CD8-positive, alpha-beta memory T cell (primary cell): Measurements from ENCODE around the gene GCN1. TPM values are rescaled to one million over a fixed set of nuclear protein-coding genes. Genes with fewer than 3 reads are reported as not detected.

Experiments used
- CTCF ChIA-PET: fragments of 350-600 bp; sonication (Branson Sonifier 250); formaldehyde crosslinking; loops from one replicate; lab custom pipeline; 2021; ENCODE audit warnings: antibody characterized with exemption; lab: Charles Lee
- POLR2A ChIA-PET: fragments of 350-600 bp; sonication (Branson Sonifier 250); formaldehyde crosslinking; loops from one replicate; lab custom pipeline; 2021; ENCODE audit warnings: antibody characterized with exemption; lab: Charles Lee
- DNase-seq, 5 donors: peaks; one replicate each; pipeline versions ENCODE4 v3.0.0 to v3.0.0-alpha.2; 2020 to 2022; ENCODE audit warnings: mixed read lengths in 1 of 5
- H3K27ac ChIP-seq: one replicate; pipeline ENCODE4 v1.7.0; 2013; ENCODE audit warnings: low read depth, mild to moderate bottlenecking, low read length, moderate library complexity
- H3K27me3 ChIP-seq: 2 replicates; pipeline ENCODE4 v1.7.0; 2013; ENCODE audit warnings: low read length, mild to moderate bottlenecking; ENCODE audit not compliant: insufficient read depth, poor library complexity, severe bottlenecking
- H3K36me3 ChIP-seq: 2 replicates; pipeline ENCODE4 v1.7.0; 2013; ENCODE audit warnings: mild to moderate bottlenecking, low read length, moderate library complexity; ENCODE audit not compliant: insufficient read depth
- H3K4me1 ChIP-seq: 2 replicates; pipeline ENCODE4 v1.7.0; 2013; ENCODE audit warnings: mild to moderate bottlenecking, low read length, moderate library complexity; ENCODE audit not compliant: insufficient read depth
- H3K4me3 ChIP-seq: 2 replicates; pipeline ENCODE4 v1.7.0; 2013; ENCODE audit warnings: mild to moderate bottlenecking, low read length
- H3K9me3 ChIP-seq: 2 replicates; pipeline ENCODE4 v1.7.0; 2013; ENCODE audit warnings: mild to moderate bottlenecking, low read length
- H3K27ac Mint-ChIP-seq, 8 donors: one replicate each; pipeline ENCODE4 v1.8.0; 2020 to 2021; ENCODE audit warnings: mixed read lengths in 8 of 8, mild to moderate bottlenecking in 6 of 8, inconsistent platforms in 3 of 8, moderate library complexity in 3 of 8
- H3K27me3 Mint-ChIP-seq, 2 donors: one replicate each; pipeline ENCODE4 v1.8.0; 2020 to 2021; ENCODE audit warnings: mixed read lengths in 2 of 2, mild to moderate bottlenecking in 1 of 2, moderate library complexity in 1 of 2
- H3K36me3 Mint-ChIP-seq, 3 donors: one replicate each; pipeline ENCODE4 v1.8.0; 2020 to 2021; ENCODE audit warnings: mixed read lengths in 3 of 3, inconsistent platforms in 1 of 3, mild to moderate bottlenecking in 1 of 3
- H3K4me1 Mint-ChIP-seq, 3 donors: one replicate each; pipeline ENCODE4 v1.8.0; 2020 to 2021; ENCODE audit warnings: mixed read lengths in 3 of 3, inconsistent platforms in 1 of 3, mild to moderate bottlenecking in 1 of 3
- H3K4me3 Mint-ChIP-seq, 7 donors: one replicate each; pipeline ENCODE4 v1.8.0; 2020 to 2021; ENCODE audit warnings: mixed read lengths in 7 of 7, mild to moderate bottlenecking in 6 of 7, moderate library complexity in 4 of 7, inconsistent platforms in 2 of 7
- H3K9me3 Mint-ChIP-seq, 5 donors: one replicate each; pipeline ENCODE4 v1.8.0; 2020 to 2022; ENCODE audit warnings: mixed read lengths in 5 of 5, mild to moderate bottlenecking in 3 of 5, moderate library complexity in 2 of 5, inconsistent platforms in 1 of 5
- polyA plus RNA-seq: library from polyadenylated mRNA; unstranded; fragments of 300-500 nt; fragmentation: Illumina TruSeq; gene quantifications from one replicate; pipeline ENCODE4 v1.2.3, GENCODE V29; 2021
- total RNA-seq, 2 experiments: library from RNA; stranded (reverse); gene quantifications; one replicate each; pipeline ENCODE4 v1.2.3, GENCODE V29; 2021

The GCN1 gene
- total and polyA plus RNA-seq, 3 experiments from 2014 or later = 30.0 to 157 (median 150) TPM

DNA sequence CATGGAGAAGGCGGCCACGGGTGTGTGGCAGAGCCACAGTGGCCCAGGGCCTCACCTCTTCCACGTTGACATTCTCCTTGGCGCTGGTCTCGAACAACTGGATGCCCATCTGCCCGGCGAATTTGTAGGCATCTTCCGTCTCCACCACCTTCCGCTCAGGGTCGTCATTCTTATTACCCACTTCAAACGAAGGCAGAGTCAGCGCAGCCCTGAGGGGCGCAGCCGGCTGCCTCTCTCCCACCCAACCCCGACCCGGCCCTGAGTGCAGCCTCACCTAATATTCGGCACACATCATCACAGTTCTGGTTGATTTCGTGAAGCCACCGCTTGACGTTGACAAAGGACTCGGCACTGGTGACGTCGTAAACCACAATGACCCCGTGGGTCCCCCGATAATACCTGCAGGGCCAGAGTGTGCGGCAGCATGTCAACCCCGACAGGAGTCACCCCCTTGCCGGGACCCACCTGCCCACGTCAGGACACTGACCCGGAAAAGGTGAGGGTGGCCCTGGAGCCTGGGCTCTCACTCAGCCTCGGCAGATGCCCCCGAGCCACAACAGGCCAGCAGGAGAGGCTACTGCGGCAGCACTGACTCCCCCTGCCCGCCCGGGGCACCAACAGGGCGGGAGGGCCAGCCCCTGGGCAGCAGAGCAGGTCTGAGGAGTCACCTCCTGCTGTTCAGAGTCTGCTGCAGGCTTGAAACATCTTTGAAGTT is 95.6 kb downstream of the GCN1 start:
- no peaks in the 10 kb centered on the region for H3K27me3 ChIP-seq
- DNase-seq = no peak
- POLR2A ChIA-PET = no interaction called here
- Mint-ChIP-seq H3K27ac (peak overlapping the region in 2 of 8 donors; percentile 19 to 46), H3K9me3 (no peaks in the 10 kb centered on the region), H3K36me3 (peaks cover 0 to 88% (median 4%) of the 10 kb centered on the region in 3 donors), H3K4me3 (peak overlapping the region in 1 of 7 donors; percentile 40), H3K27me3 (no peaks in the 10 kb centered on the region), H3K4me1 (peaks cover 18 to 36% (median 25%) of the 10 kb centered on the region in 3 donors)
- H3K4me1 ChIP-seq = peaks cover 13% of the 10 kb centered on the region
- peaks cover 29% of the 10 kb centered on the region for H3K36me3 ChIP-seq
- H3K27ac ChIP-seq = no peak overlapping the region
- H3K9me3 ChIP-seq = no peaks in the 10 kb centered on the region
- no peak overlapping the region for H3K4me3 ChIP-seq
- CTCF ChIA-PET = no interaction called here

DNA sequence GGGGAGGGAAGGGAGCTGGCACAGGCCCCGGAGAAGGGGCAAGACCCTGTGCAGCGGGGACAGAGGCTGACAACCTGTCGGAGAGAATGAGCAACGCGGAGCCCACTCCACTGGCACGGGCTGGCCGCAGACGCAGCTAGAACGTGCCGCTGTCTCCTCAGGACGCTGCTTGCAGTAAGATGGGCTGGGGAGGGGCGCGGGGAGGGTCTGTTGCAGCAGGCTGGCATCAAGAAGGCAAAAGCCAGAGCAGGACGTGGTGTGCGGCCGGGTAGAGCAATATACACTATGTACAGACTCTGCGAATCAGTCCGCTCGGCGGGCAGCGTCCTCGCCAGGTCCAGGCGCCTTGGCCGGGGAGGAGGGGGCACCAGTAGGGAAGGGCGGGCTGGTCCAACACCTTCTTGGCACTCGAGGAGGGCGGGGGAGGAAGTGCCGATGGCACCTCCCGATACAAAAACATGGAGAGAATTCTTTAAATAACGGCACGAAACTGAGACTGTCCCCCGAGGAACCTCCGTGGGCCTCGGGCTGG is 97.8 kb downstream of the GCN1 start:
- Histone ChIP-seq H3K36me3 (peaks cover 19% of the 10 kb centered on the region), H3K9me3 (no peaks in the 10 kb centered on the region), H3K27ac (no peak overlapping the region), H3K27me3 (no peaks in the 10 kb centered on the region), H3K4me3 (no peak overlapping the region), H3K4me1 (peaks cover 7% of the 10 kb centered on the region)
- CTCF ChIA-PET = interaction anchor here (1.1 to 1.6 kb wide), 2 partner anchors 10 to 16 kb away, joined by 3 read pairs; no protein-coding TSS in a partner anchor
- peak overlapping the region in 3 of 8 donors; percentile 2 to 65 (median 18) for H3K27ac Mint-ChIP-seq
- peaks cover 12 to 31% (median 13%) of the 10 kb centered on the region in 3 donors for H3K4me1 Mint-ChIP-seq
- peaks cover 0 to 83% (median 1%) of the 10 kb centered on the region in 3 donors for H3K36me3 Mint-ChIP-seq
- no peak for DNase-seq
- no peaks in the 10 kb centered on the region for H3K9me3 Mint-ChIP-seq
- peak overlapping the region in 1 of 7 donors; percentile 56 for H3K4me3 Mint-ChIP-seq
- no peaks in the 10 kb centered on the region for H3K27me3 Mint-ChIP-seq
- POLR2A ChIA-PET = no interaction called here

DNA sequence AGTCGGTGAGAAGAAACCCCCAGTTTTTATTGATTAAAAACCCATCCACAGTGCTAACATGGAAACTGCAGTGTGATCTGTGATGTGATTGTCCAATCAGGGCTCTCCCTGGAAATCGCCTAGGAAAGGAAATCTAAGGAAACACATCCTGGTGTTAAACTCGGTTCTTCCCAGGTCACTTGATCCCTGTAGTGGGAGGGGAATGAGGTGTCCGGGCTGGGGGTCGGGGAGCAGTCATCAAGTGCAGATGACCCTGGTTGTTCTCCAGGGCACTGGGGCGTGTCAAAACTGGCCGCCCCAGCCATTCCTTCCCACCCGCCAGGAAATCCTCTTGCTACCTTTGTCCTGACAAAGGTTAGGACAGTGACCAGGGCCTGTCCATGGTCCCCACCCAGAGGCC is 98.8 kb downstream of the GCN1 start:
- ChIA-PET POLR2A (no interaction called here), CTCF (no interaction called here)
- no peak overlapping the region for H3K4me3 Mint-ChIP-seq
- Histone ChIP-seq H3K27ac (no peak overlapping the region), H3K4me3 (no peak overlapping the region), H3K36me3 (peaks cover 23% of the 10 kb centered on the region), H3K9me3 (no peaks in the 10 kb centered on the region), H3K27me3 (no peaks in the 10 kb centered on the region), H3K4me1 (no peaks in the 10 kb centered on the region)
- H3K9me3 Mint-ChIP-seq = no peaks in the 10 kb centered on the region
- DNase-seq = no peak
- H3K36me3 Mint-ChIP-seq = peaks cover 0 to 84% (median 4%) of the 10 kb centered on the region in 3 donors
- no peak overlapping the region for H3K27ac Mint-ChIP-seq
- H3K4me1 Mint-ChIP-seq = peaks cover 4 to 27% (median 13%) of the 10 kb centered on the region in 3 donors
- no peaks in the 10 kb centered on the region for H3K27me3 Mint-ChIP-seq

DNA sequence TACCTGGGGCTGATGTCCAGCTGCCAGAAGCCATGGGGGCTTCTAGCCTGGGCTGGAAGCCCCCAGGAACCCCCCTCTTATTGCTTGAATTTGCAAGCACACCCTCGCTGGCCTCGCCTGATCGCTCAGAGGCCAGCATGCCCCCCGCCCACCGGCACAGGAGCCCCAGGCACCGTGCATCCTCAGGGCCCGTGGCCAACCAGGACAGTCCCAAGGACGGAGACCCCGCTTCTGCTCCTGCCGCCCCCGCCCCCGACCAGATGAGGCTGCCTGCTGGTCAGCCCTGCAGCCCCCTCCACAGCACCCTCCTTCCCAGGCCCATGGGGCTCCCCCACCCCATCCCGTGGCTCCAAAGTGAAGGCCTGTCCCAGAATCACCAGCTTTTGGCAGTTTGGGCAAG is 99.2 kb downstream of the GCN1 start:
- H3K9me3 ChIP-seq = no peaks in the 10 kb centered on the region
- H3K9me3 Mint-ChIP-seq = no peaks in the 10 kb centered on the region
- ChIA-PET CTCF (no interaction called here), POLR2A (interaction anchor here (1.4 kb wide), 1 partner anchor 106 kb away, joined by 4 read pairs; the partner anchor contains the start of gene BICDL1)
- no peak overlapping the region for H3K4me3 Mint-ChIP-seq
- H3K4me3 ChIP-seq = no peak overlapping the region
- H3K4me1 Mint-ChIP-seq = peaks cover 4 to 23% (median 10%) of the 10 kb centered on the region in 3 donors
- no peak overlapping the region for H3K27ac ChIP-seq
- H3K27ac Mint-ChIP-seq = no peak overlapping the region
- peaks cover 26% of the 10 kb centered on the region for H3K36me3 ChIP-seq
- no peaks in the 10 kb centered on the region for H3K27me3 Mint-ChIP-seq
- H3K36me3 Mint-ChIP-seq = peaks cover 0 to 84% (median 4%) of the 10 kb centered on the region in 3 donors
- H3K4me1 ChIP-seq = no peaks in the 10 kb centered on the region
- no peaks in the 10 kb centered on the region for H3K27me3 ChIP-seq
- DNase-seq = no peak

DNA sequence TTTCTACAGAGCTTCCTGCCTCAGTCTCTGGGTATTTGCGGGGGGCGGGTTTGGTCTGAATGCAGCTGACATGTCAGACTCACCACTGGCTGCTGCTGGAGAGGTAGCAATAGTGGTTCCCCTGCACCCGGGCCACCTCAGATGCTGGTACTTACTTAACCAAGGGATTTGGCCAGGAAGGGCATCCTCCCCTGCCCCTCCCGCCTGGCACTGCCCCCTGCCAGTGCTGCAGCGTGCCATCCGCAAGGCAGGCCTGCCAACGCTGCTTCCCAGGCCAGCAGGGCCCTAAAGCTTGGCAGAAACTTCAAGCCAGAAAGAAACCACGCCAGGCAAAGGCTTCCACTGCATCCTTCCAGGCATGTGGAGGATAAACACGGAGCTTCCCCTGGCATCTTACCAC is 100.0 kb downstream of the GCN1 start:
- H3K9me3 ChIP-seq = no peaks in the 10 kb centered on the region
- H3K36me3 ChIP-seq = peaks cover 33% of the 10 kb centered on the region
- ChIA-PET POLR2A (interaction anchor here (1.4 kb wide), 1 partner anchor 105 kb away, joined by 4 read pairs; the partner anchor contains the start of gene BICDL1), CTCF (no interaction called here)
- no peak overlapping the region for H3K27ac ChIP-seq
- no peak overlapping the region for H3K4me3 ChIP-seq
- Mint-ChIP-seq H3K4me1 (peaks cover 2 to 17% (median 6%) of the 10 kb centered on the region in 3 donors), H3K36me3 (peaks cover 0 to 84% (median 4%) of the 10 kb centered on the region in 3 donors), H3K4me3 (no peak overlapping the region), H3K9me3 (no peaks in the 10 kb centered on the region), H3K27ac (peak overlapping the region in 2 of 8 donors; percentile 46 to 50), H3K27me3 (no peaks in the 10 kb centered on the region)
- no peaks in the 10 kb centered on the region for H3K27me3 ChIP-seq
- no peak for DNase-seq
- H3K4me1 ChIP-seq = no peaks in the 10 kb centered on the region

DNA sequence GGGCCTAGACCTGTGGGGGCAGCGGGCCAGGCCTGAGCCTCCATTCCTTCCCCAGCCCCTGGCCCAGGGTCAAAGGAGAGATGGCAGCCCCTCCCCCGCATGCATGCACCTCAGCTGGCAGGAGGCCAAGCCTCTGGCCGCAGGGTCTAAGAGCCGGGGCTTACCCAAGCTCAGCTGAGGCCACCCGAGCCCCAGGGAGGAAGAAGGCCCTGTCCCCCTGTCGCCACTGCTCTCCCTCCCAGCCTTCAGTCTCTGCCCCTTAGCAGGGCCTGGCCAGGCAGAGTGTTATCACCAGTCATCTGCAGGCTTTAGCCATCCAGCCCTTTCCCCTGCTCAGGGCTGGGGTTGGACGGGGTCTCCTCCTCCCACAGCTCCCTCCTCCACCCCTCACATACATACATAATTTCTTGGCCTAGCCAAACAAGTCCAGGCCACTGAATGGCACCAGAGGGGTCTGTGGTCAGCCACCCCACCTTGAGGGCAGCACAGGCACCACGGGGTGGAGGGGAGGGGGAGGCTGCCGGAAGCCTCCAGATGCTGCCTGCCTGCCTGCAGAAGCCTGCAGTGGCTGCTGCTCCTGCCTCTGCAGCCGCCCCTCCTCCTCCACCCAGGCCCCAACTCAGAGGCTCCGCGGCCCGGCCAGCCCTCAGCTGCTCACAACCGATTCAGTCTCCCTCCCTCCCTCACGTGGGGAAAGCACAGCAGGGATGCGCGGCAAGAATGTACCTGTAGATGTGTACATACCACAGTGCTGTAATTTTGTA is 100.7 kb downstream of the GCN1 start:
- Mint-ChIP-seq H3K27ac (peak overlapping the region in 5 of 8 donors; percentile 47 to 88 (median 61)), H3K9me3 (no peaks in the 10 kb centered on the region), H3K4me3 (no peak overlapping the region), H3K27me3 (no peaks in the 10 kb centered on the region), H3K36me3 (peaks cover 0 to 83% (median 8%) of the 10 kb centered on the region in 3 donors), H3K4me1 (peaks cover 2 to 20% (median 6%) of the 10 kb centered on the region in 3 donors)
- no peak overlapping the region for H3K27ac ChIP-seq
- H3K4me3 ChIP-seq = no peak overlapping the region
- CTCF ChIA-PET = no interaction called here
- DNase-seq = no peak
- no peaks in the 10 kb centered on the region for H3K4me1 ChIP-seq
- H3K9me3 ChIP-seq = no peaks in the 10 kb centered on the region
- no peaks in the 10 kb centered on the region for H3K27me3 ChIP-seq
- POLR2A ChIA-PET = interaction anchor here (1.4 kb wide), 1 partner anchor 105 kb away, joined by 4 read pairs; the partner anchor contains the start of gene BICDL1
- H3K36me3 ChIP-seq = peaks cover 32% of the 10 kb centered on the region

DNA sequence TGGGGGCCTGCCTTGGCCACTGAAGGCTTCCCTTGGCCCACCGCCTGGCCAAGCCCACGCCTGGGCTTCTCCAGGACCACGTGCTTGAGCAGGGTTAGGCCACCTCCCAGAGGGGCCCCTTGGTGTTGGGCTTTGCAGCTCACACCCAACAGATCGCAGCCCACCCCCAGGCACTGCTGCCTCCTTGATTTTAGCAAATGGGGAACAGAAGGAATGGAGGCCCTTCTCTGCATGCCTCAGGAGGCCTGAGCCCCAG is 101.3 kb downstream of the GCN1 start:
- no peaks in the 10 kb centered on the region for H3K9me3 Mint-ChIP-seq
- H3K36me3 ChIP-seq = peaks cover 27% of the 10 kb centered on the region
- no peaks in the 10 kb centered on the region for H3K27me3 Mint-ChIP-seq
- H3K4me3 Mint-ChIP-seq = no peak overlapping the region
- ChIA-PET POLR2A (no interaction called here), CTCF (no interaction called here)
- H3K4me1 ChIP-seq = no peaks in the 10 kb centered on the region
- peaks cover 2 to 21% (median 6%) of the 10 kb centered on the region in 3 donors for H3K4me1 Mint-ChIP-seq
- no peak for DNase-seq
- H3K27ac Mint-ChIP-seq = no peak overlapping the region
- H3K9me3 ChIP-seq = no peaks in the 10 kb centered on the region
- peaks cover 0 to 77% (median 8%) of the 10 kb centered on the region in 3 donors for H3K36me3 Mint-ChIP-seq
- H3K27me3 ChIP-seq = no peaks in the 10 kb centered on the region
- H3K4me3 ChIP-seq = no peak overlapping the region
- H3K27ac ChIP-seq = no peak overlapping the region
